Measurements from ENCODE around the gene MASP1. TPM values are rescaled to one million over a fixed set of nuclear protein-coding genes. Genes with fewer than 3 reads are reported as not detected.

The MASP1 gene
- total RNA-seq, 8 experiments from 2014 or later, result 0.45 to 23.9 (median 1.6) TPM

DNA sequence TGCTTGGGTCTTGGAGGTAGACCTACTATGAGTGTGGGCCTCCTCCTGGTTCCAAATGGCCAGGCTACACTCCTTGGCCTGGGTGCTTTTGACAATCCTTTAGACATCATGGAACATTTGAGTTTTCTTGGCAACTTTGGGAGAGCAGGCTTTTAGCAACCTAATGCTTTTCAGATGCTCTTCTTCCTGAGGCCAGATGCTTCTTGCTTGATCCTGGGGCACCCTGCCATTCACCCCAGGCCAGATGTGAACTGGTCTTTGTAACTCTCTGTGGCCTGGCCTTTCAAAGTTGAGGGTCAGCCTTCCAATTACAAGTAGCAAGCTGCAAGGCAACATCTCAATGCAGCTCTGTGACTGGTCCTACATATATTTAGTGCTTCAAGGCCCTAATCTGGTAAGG lies 53.8 kb downstream of the MASP1 start:
- ATAC-seq (replicated peaks in 6 of 8), result no peak
- H3K4me1 ChIP-seq (replicated peaks in 1 of 2), result no peaks in the 10 kb centered on the region
- no peak overlapping the region for H3K27ac ChIP-seq
- no peak overlapping the region for H3K4me3 ChIP-seq
- in situ Hi-C loops (cut with MboI; ENCODE audit: low pct_unique_long_range_greater_than_20kb in 2 of 9, low sequenced_read_pairs in 9 of 9, unreplicated experiment in 9 of 9), result no loop called here

- in situ Hi-C loops (cut with MboI; ENCODE audit: low pct_unique_long_range_greater_than_20kb in 2 of 9, low sequenced_read_pairs in 9 of 9, unreplicated experiment in 9 of 9), result no loop called here
- no peak for ATAC-seq (replicated peaks in 6 of 8)
- Histone ChIP-seq H3K4me3 (no peak overlapping the region), H3K4me1 (replicated peaks in 1 of 2) (no peaks in the 10 kb centered on the region), H3K27ac (no peak overlapping the region)
- 75 to 100% (median 81%) methylated on average over 1 of the region's 1 CpG; no CpG with 5 or more reads in 6 of the 10 experiments for WGBS, 10 experiments
Observed at GRCh38 chr3:187236962-187237361, 54.6 kb downstream of the MASP1 start.

DNA sequence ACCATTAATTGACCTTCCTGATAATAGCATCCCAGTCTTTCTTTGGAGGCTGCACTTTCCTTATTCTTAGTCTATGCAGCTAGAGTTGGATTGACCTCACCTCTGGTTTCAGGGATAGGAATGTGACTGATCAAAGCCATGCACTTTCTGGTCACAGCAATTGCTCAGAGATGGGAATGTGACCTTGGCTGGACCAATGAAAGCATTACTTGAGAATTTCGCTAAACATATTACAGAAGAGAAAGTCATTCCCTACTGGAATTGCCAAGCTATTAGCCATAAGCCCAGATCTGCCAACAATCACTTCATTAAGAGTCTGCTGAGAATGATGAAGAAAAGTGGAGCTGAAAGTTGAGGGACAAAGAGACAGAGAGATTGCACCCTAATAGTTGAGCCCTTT lies 61.5 kb downstream of the MASP1 start:
- no peak overlapping the region for H3K4me3 ChIP-seq
- in situ Hi-C loops (cut with MboI; ENCODE audit: low pct_unique_long_range_greater_than_20kb in 2 of 9, low sequenced_read_pairs in 9 of 9, unreplicated experiment in 9 of 9), result no loop called here
- no peaks in the 10 kb centered on the region for H3K4me1 ChIP-seq (replicated peaks in 1 of 2)
- WGBS, 10 experiments, result 63 to 100% (median 82%) methylated on average over 1 of the region's 1 CpG; no CpG with 5 or more reads in 5 of the 10 experiments
- no peak for ATAC-seq (replicated peaks in 6 of 8)
- H3K27ac ChIP-seq, result no peak overlapping the region

DNA sequence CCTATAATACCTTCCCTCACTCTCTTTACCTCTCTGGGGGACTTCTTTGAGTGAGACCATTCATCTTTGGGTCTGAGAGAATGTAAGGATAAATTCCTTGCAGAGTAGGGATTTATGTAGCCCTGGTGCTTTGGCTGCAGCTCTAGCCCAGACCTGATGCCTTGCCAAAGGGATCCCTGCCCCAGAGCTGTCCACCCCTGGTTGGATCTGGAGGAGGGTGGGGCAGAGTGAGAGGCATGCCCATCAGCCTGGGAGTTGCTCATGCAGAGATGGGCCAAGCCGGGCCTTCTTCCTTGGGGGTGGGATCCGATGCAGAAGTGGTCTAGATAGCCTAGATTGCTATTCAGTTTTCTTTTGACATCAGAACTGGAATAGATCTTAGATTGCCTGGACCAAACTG lies 62.8 kb downstream of the MASP1 start:
- in situ Hi-C loops (cut with MboI; ENCODE audit: low pct_unique_long_range_greater_than_20kb in 2 of 9, low sequenced_read_pairs in 9 of 9, unreplicated experiment in 9 of 9), result loop anchor here in 2 of 9 experiments (10.0 kb wide), 2 partner anchors 446 to 456 kb away; partner anchors contain the start of gene SST (in 1 of the 2)
- 100% methylated on average over 1 to 2 of the region's 2 CpGs; no CpG with 5 or more reads in 8 of the 10 experiments for WGBS, 10 experiments
- no peak overlapping the region for H3K27ac ChIP-seq
- H3K4me3 ChIP-seq, result no peak overlapping the region
- ATAC-seq (replicated peaks in 6 of 8), result peak in 1 of 8 experiments; percentile 33
- no peaks in the 10 kb centered on the region for H3K4me1 ChIP-seq (replicated peaks in 1 of 2)

- ATAC-seq (replicated peaks in 6 of 8), result no peak
- Histone ChIP-seq H3K4me1 (replicated peaks in 1 of 2) (no peaks in the 10 kb centered on the region), H3K27ac (no peak overlapping the region), H3K4me3 (no peak overlapping the region)
- 0 to 88% (median 58%) methylated on average over 1 to 7 of the region's 7 CpGs; no CpG with 5 or more reads in 2 of the 10 experiments for WGBS, 10 experiments
- in situ Hi-C loops (cut with MboI; ENCODE audit: low pct_unique_long_range_greater_than_20kb in 2 of 9, low sequenced_read_pairs in 9 of 9, unreplicated experiment in 9 of 9), result loop anchor here in 2 of 9 experiments (10.0 kb wide), 2 partner anchors 447 to 457 kb away; partner anchors contain the start of gene SST (in 1 of the 2)
Observed at GRCh38 chr3:187227658-187228258, 63.8 kb downstream of the MASP1 start.

DNA sequence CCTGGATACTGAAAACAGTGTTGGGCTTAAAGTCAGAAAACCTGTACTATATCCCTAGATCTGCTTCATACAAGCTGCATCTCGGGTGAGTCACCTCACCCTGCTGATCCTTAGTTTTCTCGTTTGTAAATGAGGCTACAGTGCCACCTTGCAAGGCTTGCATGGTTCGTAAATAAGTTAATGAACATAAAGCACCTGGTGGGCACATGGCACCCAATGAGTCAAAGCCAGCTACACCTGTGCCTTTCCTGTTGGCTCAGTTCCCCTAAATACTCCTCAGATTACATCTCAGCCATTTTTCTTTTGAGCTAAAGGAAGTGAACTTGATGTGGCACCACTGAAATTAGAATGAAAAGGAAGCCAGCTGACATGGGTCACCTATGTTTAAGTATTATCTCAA lies 67.7 kb downstream of the MASP1 start:
- peak in 1 of 8 experiments; percentile 46 for ATAC-seq (replicated peaks in 6 of 8)
- in situ Hi-C loops (cut with MboI; ENCODE audit: low pct_unique_long_range_greater_than_20kb in 2 of 9, low sequenced_read_pairs in 9 of 9, unreplicated experiment in 9 of 9), result loop anchor here in 7 of 9 experiments (10.0 to 25.0 kb wide), 4 partner anchors 89 to 464 kb away; partner anchors contain the start of gene SST (in 1 of the 7)
- H3K4me1 ChIP-seq (replicated peaks in 1 of 2), result no peaks in the 10 kb centered on the region
- H3K4me3 ChIP-seq, result no peak overlapping the region
- WGBS, 10 experiments, result 22 to 81% (median 68%) methylated on average over 1 to 3 of the region's 3 CpGs; no CpG with 5 or more reads in 4 of the 10 experiments
- H3K27ac ChIP-seq, result no peak overlapping the region

DNA sequence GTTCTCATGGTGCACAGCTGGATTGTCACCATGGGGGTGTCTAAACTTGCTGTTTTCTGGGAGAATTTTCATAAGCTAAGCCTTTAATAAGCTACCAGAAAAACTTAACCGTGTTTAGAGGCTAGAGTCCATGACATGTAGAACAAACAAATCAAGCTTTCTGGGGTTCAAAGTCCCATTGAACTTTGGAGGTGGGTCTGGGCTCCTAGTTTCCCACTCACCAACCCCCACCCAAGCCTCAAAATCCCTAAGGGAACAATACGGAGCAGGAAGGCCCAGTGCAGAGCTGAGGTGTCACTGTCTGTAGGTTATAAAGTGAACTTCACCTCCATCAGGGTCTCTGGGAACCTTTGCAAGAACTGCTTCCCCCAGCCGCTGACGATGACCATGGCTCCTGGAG lies 68.7 kb downstream of the MASP1 start:
- Histone ChIP-seq H3K27ac (no peak overlapping the region), H3K4me3 (no peak overlapping the region), H3K4me1 (replicated peaks in 1 of 2) (no peaks in the 10 kb centered on the region)
- 50 to 82% (median 67%) methylated on average over 1 to 4 of the region's 4 CpGs; no CpG with 5 or more reads in 3 of the 10 experiments for WGBS, 10 experiments
- in situ Hi-C loops (cut with MboI; ENCODE audit: low pct_unique_long_range_greater_than_20kb in 2 of 9, low sequenced_read_pairs in 9 of 9, unreplicated experiment in 9 of 9), result loop anchor here in 7 of 9 experiments (10.0 to 25.0 kb wide), 4 partner anchors 90 to 464 kb away; partner anchors contain the start of gene SST (in 1 of the 7)
- no peak for ATAC-seq (replicated peaks in 6 of 8)

DNA sequence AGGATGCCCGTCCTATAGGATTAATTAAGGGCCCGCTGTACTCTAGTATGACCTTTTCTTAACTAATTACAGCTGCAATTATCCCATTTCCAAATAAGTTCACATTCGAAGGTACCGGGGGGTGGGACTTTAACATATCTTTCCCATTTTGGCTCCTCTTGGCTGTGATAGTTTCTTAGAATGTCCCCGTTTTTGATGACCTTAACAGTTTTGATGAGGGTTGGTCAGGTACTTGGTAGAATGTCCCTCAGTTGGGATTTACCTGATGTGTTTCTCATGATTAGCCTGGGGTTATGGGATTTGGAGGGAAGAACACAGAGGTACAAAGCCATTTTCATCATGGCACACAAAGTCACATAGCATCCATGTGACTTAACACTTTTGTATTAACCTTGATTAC lies 76.1 kb downstream of the MASP1 start:
- WGBS, 10 experiments, result 67 to 100% (median 95%) methylated on average over 1 to 5 of the region's 5 CpGs
- H3K4me3 ChIP-seq, result no peak overlapping the region
- H3K27ac ChIP-seq, result no peak overlapping the region
- no peak for ATAC-seq (replicated peaks in 6 of 8)
- in situ Hi-C loops (cut with MboI; ENCODE audit: low pct_unique_long_range_greater_than_20kb in 2 of 9, low sequenced_read_pairs in 9 of 9, unreplicated experiment in 9 of 9), result loop anchor here in 7 of 9 experiments (10.0 to 25.0 kb wide), 3 partner anchors 97 to 472 kb away; partner anchors contain the start of gene SST (in 1 of the 7)
- H3K4me1 ChIP-seq (replicated peaks in 1 of 2), result no peaks in the 10 kb centered on the region

DNA sequence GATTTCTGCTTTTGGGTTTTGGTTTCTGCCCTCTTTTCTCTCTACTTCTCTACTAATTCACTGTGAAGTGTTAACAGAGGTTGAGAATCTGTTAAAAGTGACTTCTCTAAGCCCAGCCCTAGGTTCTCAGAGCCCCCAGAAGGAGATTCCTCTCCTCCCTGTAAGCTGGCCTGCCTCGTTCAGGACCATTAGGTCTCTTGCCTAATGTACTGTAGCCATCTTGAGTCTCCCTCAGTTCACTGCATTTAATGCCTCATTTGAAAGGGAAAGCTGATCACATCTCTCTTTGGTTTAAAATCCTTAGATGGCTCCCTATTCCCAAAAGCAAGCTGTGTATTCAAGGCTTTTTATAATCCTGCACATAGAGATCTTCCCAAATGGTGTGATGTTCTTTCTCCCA lies 77.9 kb downstream of the MASP1 start:
- Histone ChIP-seq H3K4me3 (no peak overlapping the region), H3K27ac (no peak overlapping the region), H3K4me1 (replicated peaks in 1 of 2) (no peaks in the 10 kb centered on the region)
- in situ Hi-C loops (cut with MboI; ENCODE audit: low pct_unique_long_range_greater_than_20kb in 2 of 9, low sequenced_read_pairs in 9 of 9, unreplicated experiment in 9 of 9), result loop anchor here in 7 of 9 experiments (10.0 to 25.0 kb wide), 3 partner anchors 99 to 474 kb away; partner anchors contain the start of gene SST (in 1 of the 7)
- 0 to 80% (median 40%) methylated on average over 1 of the region's 1 CpG; no CpG with 5 or more reads in 2 of the 10 experiments for WGBS, 10 experiments
- no peak for ATAC-seq (replicated peaks in 6 of 8)

GRCh38 chr3:187212705-187213104 lies 78.8 kb downstream of the MASP1 start:
- Histone ChIP-seq H3K4me3 (no peak overlapping the region), H3K4me1 (replicated peaks in 1 of 2) (no peaks in the 10 kb centered on the region), H3K27ac (no peak overlapping the region)
- in situ Hi-C loops (cut with MboI; ENCODE audit: low pct_unique_long_range_greater_than_20kb in 2 of 9, low sequenced_read_pairs in 9 of 9, unreplicated experiment in 9 of 9), result loop anchor here in 7 of 9 experiments (10.0 to 25.0 kb wide), 3 partner anchors 100 to 475 kb away; partner anchors contain the start of gene SST (in 1 of the 7)
- WGBS, 10 experiments, result 0 to 100% (median 47%) methylated on average over 1 to 4 of the region's 4 CpGs; no CpG with 5 or more reads in 2 of the 10 experiments
- peak in 3 of 8 experiments; percentile 14 to 62 (median 38) for ATAC-seq (replicated peaks in 6 of 8)

GRCh38 chr3:187212196-187212545 lies 79.4 kb downstream of the MASP1 start:
- ATAC-seq (replicated peaks in 6 of 8), result no peak
- H3K4me3 ChIP-seq, result no peak overlapping the region
- H3K4me1 ChIP-seq (replicated peaks in 1 of 2), result no peaks in the 10 kb centered on the region
- H3K27ac ChIP-seq, result no peak overlapping the region
- 10 to 88% (median 77%) methylated on average over 2 to 3 of the region's 3 CpGs; no CpG with 5 or more reads in 3 of the 10 experiments for WGBS, 10 experiments
- in situ Hi-C loops (cut with MboI; ENCODE audit: low pct_unique_long_range_greater_than_20kb in 2 of 9, low sequenced_read_pairs in 9 of 9, unreplicated experiment in 9 of 9), result loop anchor here in 7 of 9 experiments (10.0 to 25.0 kb wide), 3 partner anchors 100 to 475 kb away; partner anchors contain the start of gene SST (in 1 of the 7)

GRCh38 chr3:187211532-187212195 lies 79.9 kb downstream of the MASP1 start:
- WGBS, 10 experiments, result 0 to 75% (median 60%) methylated on average over 1 to 3 of the region's 3 CpGs; no CpG with 5 or more reads in 1 of the 10 experiments
- in situ Hi-C loops (cut with MboI; ENCODE audit: low pct_unique_long_range_greater_than_20kb in 2 of 9, low sequenced_read_pairs in 9 of 9, unreplicated experiment in 9 of 9), result loop anchor here in 7 of 9 experiments (10.0 to 25.0 kb wide), 3 partner anchors 101 to 476 kb away; partner anchors contain the start of gene SST (in 1 of the 7)
- no peak overlapping the region for H3K27ac ChIP-seq

More at GRCh38 chr3:187211532-187212195, 79.9 kb downstream of the MASP1 start:
- no peak overlapping the region for H3K4me3 ChIP-seq
- peak in 2 of 8 experiments; percentile 80 to 92 for ATAC-seq (replicated peaks in 6 of 8)
- H3K4me1 ChIP-seq (replicated peaks in 1 of 2), result no peaks in the 10 kb centered on the region

All from motor neuron (in vitro differentiated cells).